ENCODE results near the gene AFF1. TPM values are rescaled to one million over a fixed set of nuclear protein-coding genes. Genes with fewer than 3 reads are reported as not detected.

AFF1 gene
- total RNA-seq, 2 donors from 2014 or later, result 42.8 to 57.0 TPM

- no peak overlapping the region for H3K27ac ChIP-seq
- peaks cover 10% of the 10 kb centered on the region for H3K4me1 ChIP-seq
- H3K27me3 ChIP-seq, result no peaks in the 10 kb centered on the region
- intact Hi-C loops (cut with DNase I), result no loop called here
- H3K36me3 ChIP-seq (replicated peaks in 1 of 2; ENCODE audit: insufficient read depth in 1 of 2, low read depth in 2 of 2), result no peaks in the 10 kb centered on the region
- ATAC-seq (no peak), DNase-seq (no peak)
- TF ChIP-seq CTCF (IDR thresholded peaks at IDR 0.05), result no peak
- WGBS, 2 donors, result 78 to 89% methylated on average over 7 of the region's 7 CpGs
- H3K4me3 ChIP-seq, result no peak overlapping the region
- no peaks in the 10 kb centered on the region for H3K9me3 ChIP-seq
Observed at GRCh38 chr4:87101543-87102199, 166.9 kb downstream of the AFF1 start.

- Histone ChIP-seq H3K4me3 (no peak overlapping the region), H3K9me3 (no peaks in the 10 kb centered on the region), H3K27me3 (no peaks in the 10 kb centered on the region), H3K4me1 (peaks cover 10% of the 10 kb centered on the region), H3K27ac (peak overlapping the region in 1 of 4 donors; percentile 55), H3K36me3 (replicated peaks in 1 of 2; ENCODE audit: insufficient read depth in 1 of 2, low read depth in 2 of 2) (no peaks in the 10 kb centered on the region)
- DNase-seq (no peak), ATAC-seq (no peak)
- intact Hi-C loops (cut with DNase I), result no loop called here
- 56 to 72% methylated on average over 1 of the region's 1 CpG for WGBS, 2 donors
- TF ChIP-seq POLR2A (IDR thresholded peaks at IDR 0.05) (no peak), CTCF (IDR thresholded peaks at IDR 0.05) (no peak)
Observed at GRCh38 chr4:87103086-87103485, 168.3 kb downstream of the AFF1 start.

- H3K36me3 ChIP-seq (replicated peaks in 1 of 2; ENCODE audit: insufficient read depth in 1 of 2, low read depth in 2 of 2), result no peaks in the 10 kb centered on the region
- H3K27me3 ChIP-seq, result no peaks in the 10 kb centered on the region
- no peak overlapping the region for H3K4me3 ChIP-seq
- peaks cover 10% of the 10 kb centered on the region for H3K4me1 ChIP-seq
- WGBS, 2 donors, result 56 to 62% methylated on average over 2 of the region's 2 CpGs
- TF ChIP-seq CTCF (IDR thresholded peaks at IDR 0.05) (no peak), POLR2A (IDR thresholded peaks at IDR 0.05) (no peak)
- peak; percentile 36 for ATAC-seq
- H3K9me3 ChIP-seq, result no peaks in the 10 kb centered on the region
- intact Hi-C loops (cut with DNase I), result no loop called here
- peak overlapping the region in 2 of 4 donors; percentile 37 to 55 for H3K27ac ChIP-seq
- DNase-seq, result no peak
Observed at GRCh38 chr4:87103691-87104187, 168.9 kb downstream of the AFF1 start.

GRCh38 chr4:87105101-87105845, 170.5 kb downstream of the AFF1 start:
- Histone ChIP-seq H3K27me3 (no peaks in the 10 kb centered on the region), H3K4me3 (no peak overlapping the region), H3K36me3 (replicated peaks in 1 of 2; ENCODE audit: insufficient read depth in 1 of 2, low read depth in 2 of 2) (no peaks in the 10 kb centered on the region), H3K4me1 (peaks cover 10% of the 10 kb centered on the region), H3K27ac (no peak overlapping the region), H3K9me3 (no peaks in the 10 kb centered on the region)
- no peak for TF ChIP-seq POLR2A (IDR thresholded peaks at IDR 0.05)
- ATAC-seq (no peak), DNase-seq (no peak)
- intact Hi-C loops (cut with DNase I), result no loop called here
- WGBS, 2 donors, result 53 to 63% methylated on average over 5 of the region's 5 CpGs

GRCh38 chr4:87108142-87108546, 173.3 kb downstream of the AFF1 start:
- no peak overlapping the region for H3K4me3 ChIP-seq
- peak; percentile 52 for ATAC-seq
- peaks cover 0 to 2% of the 10 kb centered on the region in 2 donors for H3K36me3 ChIP-seq (replicated peaks in 1 of 2; ENCODE audit: insufficient read depth in 1 of 2, low read depth in 2 of 2)
- H3K9me3 ChIP-seq, result no peaks in the 10 kb centered on the region
- intact Hi-C loops (cut with DNase I), result no loop called here
- TF ChIP-seq POLR2A (IDR thresholded peaks at IDR 0.05), result no peak
- WGBS, 2 donors, result 83 to 88% methylated on average over 5 of the region's 5 CpGs
- H3K27me3 ChIP-seq, result no peaks in the 10 kb centered on the region
- peaks cover 10% of the 10 kb centered on the region for H3K4me1 ChIP-seq
- H3K27ac ChIP-seq, result peak overlapping the region in 1 of 4 donors; percentile 7
- DNase-seq, result peak in 2 of 4 donors; percentile 29 to 31
